ENCODE results near the gene EFCAB11.

- TF ChIP-seq CTCF (IDR thresholded peaks at IDR 0.05): no peak
- no peak for TF ChIP-seq ZFX (IDR thresholded peaks at IDR 0.05; ENCODE audit: borderline replicate concordance)
These were observed 142.5 kb downstream of the EFCAB11 start for GRCh38 chr14:89811954-89812575.
